HG03135 (cell line): ENCODE results near the gene ZNF532.
"Not testable (repeated sequence)": the region's sequence is repeated elsewhere in the genome, so short reads cannot be mapped to it uniquely, and the experiment has no call there.

Experiments used
- ATAC-seq: cut with Tn5 transposase; IDR thresholded peaks from one replicate; pipeline ENCODE4 v1.9.1; 2021; ENCODE audit warnings: mild to moderate bottlenecking, moderate library complexity; ENCODE audit not compliant: unreplicated experiment

Gene ZNF532

GRCh38 chr18:59001721-59002120, 137.0 kb downstream of the ZNF532 start:
- no peak for ATAC-seq

- no peak for ATAC-seq
Measured at GRCh38 chr18:59002974-59003594, 138.4 kb downstream of the ZNF532 start.

- ATAC-seq, result no peak
Measured at GRCh38 chr18:59005262-59005661, 140.6 kb downstream of the ZNF532 start.

GRCh38 chr18:59006461-59007067, 141.9 kb downstream of the ZNF532 start:
- ATAC-seq, result no peak

GRCh38 chr18:59008302-59008974, 143.8 kb downstream of the ZNF532 start:
- ATAC-seq, result no peak

- ATAC-seq, result no peak
Measured at GRCh38 chr18:59009846-59010245, 145.2 kb downstream of the ZNF532 start.

- no peak for ATAC-seq
Measured at GRCh38 chr18:59011289-59011688, 146.6 kb downstream of the ZNF532 start.

- ATAC-seq, result no peak
Measured at GRCh38 chr18:59011786-59012185, 147.1 kb downstream of the ZNF532 start.

- no peak for ATAC-seq
Measured at GRCh38 chr18:59012815-59013705, 148.4 kb downstream of the ZNF532 start.

GRCh38 chr18:59013744-59014143, 149.1 kb downstream of the ZNF532 start:
- ATAC-seq, result no peak

GRCh38 chr18:59015531-59016152, 151.0 kb downstream of the ZNF532 start:
- no peak for ATAC-seq

- no peak for ATAC-seq
Measured at GRCh38 chr18:59021500-59021899, 156.8 kb downstream of the ZNF532 start.

- ATAC-seq, result no peak
Measured at GRCh38 chr18:59022167-59022945, 157.7 kb downstream of the ZNF532 start.

- no peak for ATAC-seq
Measured at GRCh38 chr18:59024829-59025228, 160.2 kb downstream of the ZNF532 start.

- ATAC-seq, result not testable (repeated sequence)
Measured at GRCh38 chr18:59025532-59025931, 160.9 kb downstream of the ZNF532 start.

GRCh38 chr18:59026364-59026763, 161.7 kb downstream of the ZNF532 start:
- no peak for ATAC-seq

GRCh38 chr18:59026831-59027410, 162.2 kb downstream of the ZNF532 start:
- no peak for ATAC-seq

- no peak for ATAC-seq
Measured at GRCh38 chr18:59029663-59030429, 165.2 kb downstream of the ZNF532 start.

GRCh38 chr18:59032308-59032707, 167.6 kb downstream of the ZNF532 start:
- ATAC-seq, result no peak
